HEK293 (cell line): Measurements from ENCODE around the gene NIP7.
A peak's percentile ranks its signal among the peaks of the same experiment; 100 is the strongest.

Experiments
- CTCF ChIA-PET: fragments of 350-600 bp; formaldehyde crosslinking; extraction: SDS; loops from one replicate; lab custom pipeline; 2021; ENCODE audit warnings: antibody characterized with exemption; lab: Yijun Ruan, JAX
- POLR2A ChIA-PET: fragments of 300-600 bp; formaldehyde crosslinking; extraction: SDS; loops from one replicate; lab custom pipeline; 2020; ENCODE audit warnings: antibody characterized with exemption, inconsistent platforms; lab: Yijun Ruan, JAX
- H3K27ac ChIP-seq: fragments of 200-500 bp; sonication (Bioruptor generic); 2 replicates; pipeline ENCODE4 v1.5.1; 2014; ENCODE audit warnings: low read depth, low read length, control low read depth, inconsistent platforms; ENCODE audit errors: extremely low read depth
- H3K36me3 ChIP-seq, 2 experiments: fragments of 200-500 bp in 1 of 2; sonication (Bioruptor generic) in 1 of 2; 1 replicate in 1 of 2; 2 replicates in 1 of 2; pipeline ENCODE4 v1.5.1; 2014 to 2017; ENCODE audit warnings: inconsistent platforms in 2 of 2, low read length in 2 of 2; ENCODE audit not compliant: control insufficient read depth in 2 of 2, insufficient read depth in 1 of 2
- H3K4me1 ChIP-seq: fragments of 200-500 bp; sonication (Bioruptor generic); 2 replicates; pipeline ENCODE4 v1.5.1; 2014; ENCODE audit warnings: mild to moderate bottlenecking, low read length, inconsistent platforms; ENCODE audit not compliant: control insufficient read depth, insufficient read depth
- H3K4me3 ChIP-seq: 2 replicates; pipeline ENCODE4 v1.5.1; 2011; ENCODE audit warnings: low read depth, mild to moderate bottlenecking, control low read depth, low read length, moderate library complexity
- H3K9me3 ChIP-seq: fragments of 200-500 bp; sonication (Bioruptor generic); 2 replicates; pipeline ENCODE4 v1.5.1; 2014; ENCODE audit warnings: low read depth, low read length, inconsistent platforms; ENCODE audit not compliant: control insufficient read depth, insufficient read depth
- PRDM1 ChIP-seq: fragments of 450-650 bp; formaldehyde crosslinking; IDR thresholded peaks from 2 replicates; pipeline ENCODE4; 2016; ENCODE audit warnings: missing biosample characterization, missing genetic modification characterization
- SCRT2 ChIP-seq: fragments of 450-650 bp; formaldehyde crosslinking; IDR thresholded peaks from 2 replicates; pipeline ENCODE4 v1.5.1; 2016; ENCODE audit warnings: missing biosample characterization, missing genetic modification characterization
- ZBTB20 ChIP-seq: fragments of 450-650 bp; formaldehyde crosslinking; IDR thresholded peaks from 2 replicates; pipeline ENCODE4 v1.5.1; 2016; ENCODE audit warnings: missing biosample characterization, missing genetic modification characterization
- ZNF132 ChIP-seq: fragments of 450-650 bp; formaldehyde crosslinking; IDR thresholded peaks from 2 replicates; pipeline ENCODE4 v1.5.1; 2017; ENCODE audit warnings: missing biosample characterization, missing genetic modification characterization, borderline replicate concordance
- ZNF239 ChIP-seq: fragments of 450-650 bp; formaldehyde crosslinking; IDR thresholded peaks from 2 replicates; pipeline ENCODE4 v1.5.1; 2016; ENCODE audit warnings: missing biosample characterization, missing genetic modification characterization
- ZNF473 ChIP-seq: fragments of 450-650 bp; formaldehyde crosslinking; IDR thresholded peaks from 2 replicates; pipeline ENCODE4 v1.5.1; 2017; ENCODE audit warnings: missing biosample characterization, missing genetic modification characterization
- ZNF660 ChIP-seq: fragments of 450-650 bp; IDR thresholded peaks from 2 replicates; pipeline ENCODE4 v1.5.1; 2018; ENCODE audit warnings: missing biosample characterization, mild to moderate bottlenecking, missing genetic modification characterization
- ZXDB ChIP-seq: fragments of 450-650 bp; formaldehyde crosslinking; IDR thresholded peaks from 2 replicates; pipeline ENCODE4 v1.5.1; 2016; ENCODE audit warnings: missing biosample characterization, missing genetic modification characterization
- TF ChIP-seq, protein P1 (sequence below): fragments of 450-650 bp; formaldehyde crosslinking; optimal IDR thresholded peaks from 2 replicates; pipeline ENCODE3; 2016; ENCODE audit warnings: missing biosample characterization, mild to moderate bottlenecking, missing genetic modification characterization
- TF ChIP-seq, protein P2 (sequence below): fragments of 450-650 bp; formaldehyde crosslinking; IDR thresholded peaks from 2 replicates; pipeline ENCODE4 v1.5.1; 2017; ENCODE audit warnings: missing biosample characterization, mild to moderate bottlenecking, missing genetic modification characterization, moderate library complexity
- TF ChIP-seq, protein P3 (sequence below): fragments of 450-650 bp; IDR thresholded peaks from 2 replicates; pipeline ENCODE4 v1.5.1; 2018; ENCODE audit warnings: missing biosample characterization, missing genetic modification characterization
- TF ChIP-seq, protein P4 (sequence below): fragments of 450-650 bp; formaldehyde crosslinking; IDR thresholded peaks from 2 replicates; pipeline ENCODE4 v1.5.1; 2016; ENCODE audit warnings: missing biosample characterization, missing genetic modification characterization
- TF ChIP-seq, protein P5 (sequence below): fragments of 450-650 bp; formaldehyde crosslinking; IDR thresholded peaks from 2 replicates; pipeline ENCODE4 v1.5.1; 2016; ENCODE audit warnings: missing biosample characterization, missing genetic modification characterization

Gene NIP7

DNA sequence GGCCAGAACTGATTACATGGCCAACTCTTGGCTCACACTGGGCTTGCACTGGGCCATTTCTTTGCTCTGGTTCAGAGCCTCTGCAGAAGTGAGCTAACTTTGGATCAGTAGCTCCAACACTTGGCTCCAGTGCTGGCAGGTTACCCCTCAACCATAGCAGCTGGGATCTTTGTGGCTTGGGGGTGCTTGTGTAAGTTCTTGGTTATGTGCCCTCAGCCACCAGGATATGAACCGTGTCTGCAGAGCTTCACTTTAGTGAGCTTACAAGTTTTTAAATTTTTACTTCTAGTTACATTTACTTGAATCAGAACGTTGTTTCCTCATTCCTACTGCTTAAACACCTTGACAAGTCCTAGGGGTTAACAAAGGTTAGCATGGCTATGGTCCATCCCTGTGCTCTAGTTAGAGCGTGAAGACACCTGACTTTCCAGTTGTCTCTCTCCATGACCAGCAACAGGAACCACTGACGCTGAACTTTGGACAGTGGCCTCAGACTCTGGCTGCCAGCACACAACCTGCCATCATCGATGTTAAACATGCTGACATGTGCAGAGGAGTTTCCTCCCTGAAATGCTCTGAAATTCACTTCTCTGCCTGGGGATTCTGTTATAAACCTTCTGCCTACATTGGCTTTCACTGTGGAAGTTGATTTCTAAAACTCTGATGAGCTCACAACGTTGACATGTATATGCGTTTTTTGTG, 13.2 kb upstream of the NIP7 start:
- POLR2A ChIA-PET: interaction anchor here (4.9 kb wide), 1 partner anchor 14 kb away, joined by 27 read pairs; the partner anchor contains the start of genes COG8 and NIP7
- Histone ChIP-seq H3K9me3 (no peaks in the 10 kb centered on the region), H3K27ac (peak overlapping the region; percentile 38; the same call in 1 of the 2 replicates)
- TF ChIP-seq SCRT2 (tag by site-specific recombination): peak; percentile 30; the same call in 1 of the 2 replicates
- TF ChIP-seq, protein P1, sequence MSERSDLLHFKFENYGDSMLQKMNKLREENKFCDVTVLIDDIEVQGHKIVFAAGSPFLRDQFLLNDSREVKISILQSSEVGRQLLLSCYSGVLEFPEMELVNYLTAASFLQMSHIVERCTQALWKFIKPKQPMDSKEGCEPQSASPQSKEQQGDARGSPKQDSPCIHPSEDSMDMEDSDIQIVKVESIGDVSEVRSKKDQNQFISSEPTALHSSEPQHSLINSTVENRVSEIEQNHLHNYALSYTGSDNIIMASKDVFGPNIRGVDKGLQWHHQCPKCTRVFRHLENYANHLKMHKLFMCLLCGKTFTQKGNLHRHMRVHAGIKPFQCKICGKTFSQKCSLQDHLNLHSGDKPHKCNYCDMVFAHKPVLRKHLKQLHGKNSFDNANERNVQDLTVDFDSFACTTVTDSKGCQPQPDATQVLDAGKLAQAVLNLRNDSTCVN (tag by site-specific recombination): no peak
- TF ChIP-seq PRDM1 (tag by site-specific recombination): peak; percentile 35; the same call in 1 of the 2 replicates
- TF ChIP-seq, protein P2, sequence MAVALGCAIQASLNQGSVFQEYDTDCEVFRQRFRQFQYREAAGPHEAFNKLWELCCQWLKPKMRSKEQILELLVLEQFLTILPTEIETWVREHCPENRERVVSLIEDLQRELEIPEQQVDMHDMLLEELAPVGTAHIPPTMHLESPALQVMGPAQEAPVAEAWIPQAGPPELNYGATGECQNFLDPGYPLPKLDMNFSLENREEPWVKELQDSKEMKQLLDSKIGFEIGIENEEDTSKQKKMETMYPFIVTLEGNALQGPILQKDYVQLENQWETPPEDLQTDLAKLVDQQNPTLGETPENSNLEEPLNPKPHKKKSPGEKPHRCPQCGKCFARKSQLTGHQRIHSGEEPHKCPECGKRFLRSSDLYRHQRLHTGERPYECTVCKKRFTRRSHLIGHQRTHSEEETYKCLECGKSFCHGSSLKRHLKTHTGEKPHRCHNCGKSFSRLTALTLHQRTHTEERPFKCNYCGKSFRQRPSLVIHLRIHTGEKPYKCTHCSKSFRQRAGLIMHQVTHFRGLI (tag by site-specific recombination): peak; percentile 88
- TF ChIP-seq ZNF132 (tag by site-specific recombination): no peak
- no peak for TF ChIP-seq ZXDB (tag by site-specific recombination)
- no peak for TF ChIP-seq ZNF473 (tag by site-specific recombination)
- TF ChIP-seq ZNF239: no peak
- TF ChIP-seq, protein P3, sequence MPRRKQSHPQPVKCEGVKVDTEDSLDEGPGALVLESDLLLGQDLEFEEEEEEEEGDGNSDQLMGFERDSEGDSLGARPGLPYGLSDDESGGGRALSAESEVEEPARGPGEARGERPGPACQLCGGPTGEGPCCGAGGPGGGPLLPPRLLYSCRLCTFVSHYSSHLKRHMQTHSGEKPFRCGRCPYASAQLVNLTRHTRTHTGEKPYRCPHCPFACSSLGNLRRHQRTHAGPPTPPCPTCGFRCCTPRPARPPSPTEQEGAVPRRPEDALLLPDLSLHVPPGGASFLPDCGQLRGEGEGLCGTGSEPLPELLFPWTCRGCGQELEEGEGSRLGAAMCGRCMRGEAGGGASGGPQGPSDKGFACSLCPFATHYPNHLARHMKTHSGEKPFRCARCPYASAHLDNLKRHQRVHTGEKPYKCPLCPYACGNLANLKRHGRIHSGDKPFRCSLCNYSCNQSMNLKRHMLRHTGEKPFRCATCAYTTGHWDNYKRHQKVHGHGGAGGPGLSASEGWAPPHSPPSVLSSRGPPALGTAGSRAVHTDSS (tag by site-specific recombination): no peak
- TF ChIP-seq, protein P4, sequence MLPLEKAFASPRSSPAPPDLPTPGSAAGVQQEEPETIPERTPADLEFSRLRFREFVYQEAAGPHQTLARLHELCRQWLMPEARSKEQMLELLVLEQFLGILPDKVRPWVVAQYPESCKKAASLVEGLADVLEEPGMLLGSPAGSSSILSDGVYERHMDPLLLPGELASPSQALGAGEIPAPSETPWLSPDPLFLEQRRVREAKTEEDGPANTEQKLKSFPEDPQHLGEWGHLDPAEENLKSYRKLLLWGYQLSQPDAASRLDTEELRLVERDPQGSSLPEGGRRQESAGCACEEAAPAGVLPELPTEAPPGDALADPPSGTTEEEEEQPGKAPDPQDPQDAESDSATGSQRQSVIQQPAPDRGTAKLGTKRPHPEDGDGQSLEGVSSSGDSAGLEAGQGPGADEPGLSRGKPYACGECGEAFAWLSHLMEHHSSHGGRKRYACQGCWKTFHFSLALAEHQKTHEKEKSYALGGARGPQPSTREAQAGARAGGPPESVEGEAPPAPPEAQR: no peak
- TF ChIP-seq ZNF660: no peak
- TF ChIP-seq, protein P5, sequence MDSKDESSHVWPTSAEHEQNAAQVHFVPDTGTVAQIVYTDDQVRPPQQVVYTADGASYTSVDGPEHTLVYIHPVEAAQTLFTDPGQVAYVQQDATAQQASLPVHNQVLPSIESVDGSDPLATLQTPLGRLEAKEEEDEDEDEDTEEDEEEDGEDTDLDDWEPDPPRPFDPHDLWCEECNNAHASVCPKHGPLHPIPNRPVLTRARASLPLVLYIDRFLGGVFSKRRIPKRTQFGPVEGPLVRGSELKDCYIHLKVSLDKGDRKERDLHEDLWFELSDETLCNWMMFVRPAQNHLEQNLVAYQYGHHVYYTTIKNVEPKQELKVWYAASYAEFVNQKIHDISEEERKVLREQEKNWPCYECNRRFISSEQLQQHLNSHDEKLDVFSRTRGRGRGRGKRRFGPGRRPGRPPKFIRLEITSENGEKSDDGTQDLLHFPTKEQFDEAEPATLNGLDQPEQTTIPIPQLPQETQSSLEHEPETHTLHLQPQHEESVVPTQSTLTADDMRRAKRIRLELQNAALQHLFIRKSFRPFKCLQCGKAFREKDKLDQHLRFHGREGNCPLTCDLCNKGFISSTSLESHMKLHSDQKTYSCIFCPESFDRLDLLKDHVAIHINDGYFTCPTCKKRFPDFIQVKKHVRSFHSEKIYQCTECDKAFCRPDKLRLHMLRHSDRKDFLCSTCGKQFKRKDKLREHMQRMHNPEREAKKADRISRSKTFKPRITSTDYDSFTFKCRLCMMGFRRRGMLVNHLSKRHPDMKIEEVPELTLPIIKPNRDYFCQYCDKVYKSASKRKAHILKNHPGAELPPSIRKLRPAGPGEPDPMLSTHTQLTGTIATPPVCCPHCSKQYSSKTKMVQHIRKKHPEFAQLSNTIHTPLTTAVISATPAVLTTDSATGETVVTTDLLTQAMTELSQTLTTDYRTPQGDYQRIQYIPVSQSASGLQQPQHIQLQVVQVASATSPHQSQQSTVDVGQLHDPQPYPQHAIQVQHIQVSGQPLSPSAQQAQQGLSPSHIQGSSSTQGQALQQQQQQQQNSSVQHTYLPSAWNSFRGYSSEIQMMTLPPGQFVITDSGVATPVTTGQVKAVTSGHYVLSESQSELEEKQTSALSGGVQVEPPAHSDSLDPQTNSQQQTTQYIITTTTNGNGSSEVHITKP (tag by site-specific recombination): no peak
- TF ChIP-seq ZBTB20: no peak
- TF ChIP-seq, all 188 proteins: peak for 3
- peaks cover 8% of the 10 kb centered on the region for H3K4me1 ChIP-seq
- H3K4me3 ChIP-seq: no peak overlapping the region
- H3K36me3 ChIP-seq: peaks cover 25 to 79% of the 10 kb centered on the region in 2 experiments; a peak in 2 of 3 replicates
- CTCF ChIA-PET: interaction anchor here (0.8 kb wide), 1 partner anchor 12 kb away, joined by 3 read pairs; no protein-coding TSS in a partner anchor
